ENCODE data around the gene MCMBP. TPM values are rescaled to one million over a fixed set of nuclear protein-coding genes. Genes with fewer than 3 reads are reported as not detected.
A peak's percentile ranks its signal among the peaks of the same experiment; 100 is the strongest.

The MCMBP gene
- polyA plus RNA-seq, 2 of the 4 experiments (the other 2 are of a cell fraction): 57.3 to 113 TPM

DNA sequence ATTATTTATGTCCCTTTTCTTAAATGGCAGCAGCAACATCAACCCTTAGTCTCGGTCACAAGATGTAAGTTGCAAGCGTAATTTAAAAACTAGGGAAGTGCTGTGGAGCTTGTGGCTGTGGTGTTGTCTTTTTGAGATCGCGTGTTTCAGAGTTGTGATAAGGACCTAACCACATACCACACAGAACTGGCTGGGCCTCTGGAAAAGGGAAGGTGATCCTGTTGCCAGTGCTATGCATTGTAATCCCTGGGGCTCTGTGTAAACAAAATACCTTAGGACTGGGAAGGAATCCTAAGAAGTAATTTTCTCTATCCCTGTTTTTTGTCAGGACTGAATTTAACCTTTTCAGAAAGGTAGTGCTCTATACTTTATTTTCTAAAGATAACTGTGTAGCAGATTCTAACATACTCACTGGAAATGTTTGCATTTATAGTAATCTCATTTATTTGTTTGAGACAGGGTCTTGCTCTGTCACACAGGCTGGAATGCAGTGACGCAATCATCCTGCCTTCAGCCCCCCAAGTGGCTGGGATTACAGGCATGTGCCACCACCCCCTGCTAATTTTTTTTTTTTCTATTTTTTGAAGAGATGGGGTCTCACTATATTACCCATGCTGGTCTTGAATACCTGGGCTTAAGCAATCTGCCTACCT is 86.4 kb downstream of the MCMBP start:
- FAIRE-seq (no peak), DNase-seq (ENCODE audit: low read depth in 1 of 2, low spot score in 1 of 2) (no peak), ATAC-seq (peak in 1 of 2 experiments; percentile 59; a peak in 3 of 6 replicates)
- ChIA-PET POLR2A (no interaction called here), CTCF (interaction anchor here (1.2 kb wide), 1 partner anchor 36 kb away, joined by 5 read pairs; no protein-coding TSS in a partner anchor)
- peak overlapping the region; percentile 17; the same call in 2 of the 3 replicates for H3K4me2 ChIP-seq
- no peaks in the 10 kb centered on the region for H3K9me3 ChIP-seq
- TF ChIP-seq CEBPB (IDR thresholded peaks at IDR 0.05) (peak in 1 of 2 experiments; percentile 77; a peak in 2 of 4 replicates), MYC (IDR thresholded peaks at IDR 0.05; ENCODE audit: borderline replicate concordance, low read length) (no peak), CBX2 (IDR thresholded peaks at IDR 0.05; ENCODE audit: borderline replicate concordance, low read depth) (no peak), FOSB (CRISPR knock-in tag; IDR thresholded peaks at IDR 0.05) (no peak)
- H3K4me1 ChIP-seq: peaks cover 25% of the 10 kb centered on the region
- WGBS (ENCODE audit: missing lambda C conversion rate): 81% methylated on average over 5 of the region's 5 CpGs
- H3K4me3 ChIP-seq: no peak overlapping the region
- H3K27ac ChIP-seq: peak overlapping the region in 1 of 2 experiments; percentile 4; a peak in 1 of 6 replicates

DNA sequence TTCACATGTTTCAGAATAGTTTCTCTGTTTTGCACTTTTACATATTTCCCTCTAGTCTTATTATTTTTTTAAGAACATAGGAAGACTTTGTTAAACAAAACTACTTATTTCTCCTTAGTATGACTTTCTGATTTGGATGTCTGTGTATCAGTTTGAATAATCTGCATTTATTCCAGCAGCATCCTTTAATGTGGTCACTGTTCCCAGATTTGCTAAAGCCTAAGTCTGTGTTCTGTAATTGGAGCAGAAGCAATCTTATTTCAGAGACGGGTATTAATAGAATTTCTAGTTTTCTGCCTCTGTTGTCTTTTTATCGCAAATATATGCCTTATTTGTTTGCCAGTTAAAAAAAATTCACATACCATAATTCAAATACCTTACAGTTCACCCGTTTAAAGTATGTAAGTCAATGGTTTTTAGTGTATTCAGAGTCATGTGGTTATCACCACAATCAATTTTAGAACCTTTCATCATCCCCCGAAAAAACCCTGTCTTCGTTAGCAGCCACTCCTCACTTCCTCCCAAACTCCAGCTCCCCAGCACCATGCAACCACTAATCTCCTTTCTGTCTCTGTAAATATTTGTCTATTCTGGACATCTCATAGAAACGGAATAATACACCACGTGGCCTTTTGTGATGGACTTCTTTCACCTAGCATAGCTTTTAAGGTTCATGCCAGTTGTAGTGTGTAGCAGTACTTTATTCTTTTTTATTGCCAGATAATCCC is 88.1 kb downstream of the MCMBP start:
- ATAC-seq (peak; percentile 43 to 78; a peak in 5 of 6 replicates), DNase-seq (ENCODE audit: low read depth in 1 of 2, low spot score in 1 of 2) (peak in 1 of 2 experiments; percentile 27), FAIRE-seq (no peak)
- WGBS (ENCODE audit: missing lambda C conversion rate): 33% methylated on average over 7 of the region's 7 CpGs
- ChIA-PET CTCF (interaction anchor here (0.6 to 1.8 kb wide), 3 partner anchors 34 to 97 kb away, joined by 3 to 5 read pairs (median 4); no protein-coding TSS in a partner anchor), POLR2A (no interaction called here)
- no peak overlapping the region for H3K27ac ChIP-seq
- no peaks in the 10 kb centered on the region for H3K9me3 ChIP-seq
- peaks cover 25% of the 10 kb centered on the region for H3K4me1 ChIP-seq
- no peak overlapping the region for H3K4me3 ChIP-seq
- peak overlapping the region; percentile 52 for H3K4me2 ChIP-seq
- TF ChIP-seq ELK1 (IDR thresholded peaks at IDR 0.05; ENCODE audit: low read depth, low read length) (no peak), USF2 (IDR thresholded peaks at IDR 0.05) (0 out of 2 replicates have a peak, but pooled peaks have one; percentile 27)

DNA sequence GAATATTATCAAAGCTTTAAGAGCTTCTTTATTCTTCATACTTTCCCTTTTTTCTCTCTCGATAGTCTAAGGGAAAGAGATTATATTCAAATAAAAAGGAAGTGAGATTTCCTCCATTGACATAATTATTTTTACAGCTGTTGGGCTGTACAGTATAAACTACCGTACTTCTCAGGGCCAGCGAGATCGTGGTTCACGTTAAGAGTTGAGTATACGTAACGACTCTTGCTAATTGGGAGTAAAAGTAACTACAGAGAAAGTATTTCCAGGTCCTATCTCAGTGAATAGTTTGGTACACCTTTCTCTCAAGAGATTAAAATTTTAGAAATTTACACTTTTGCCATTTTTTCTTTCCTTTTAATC is 89.0 kb downstream of the MCMBP start:
- 95% methylated on average over 7 of the region's 7 CpGs for WGBS (ENCODE audit: missing lambda C conversion rate)
- Histone ChIP-seq H3K27ac (no peak overlapping the region), H3K9me3 (no peaks in the 10 kb centered on the region), H3K4me1 (peaks cover 25% of the 10 kb centered on the region), H3K4me2 (no peak overlapping the region), H3K4me3 (no peak overlapping the region)
- DNase-seq (ENCODE audit: low read depth in 1 of 2, low spot score in 1 of 2) (no peak), FAIRE-seq (no peak), ATAC-seq (no peak)
- TF ChIP-seq FOXS1 (CRISPR knock-in tag; IDR thresholded peaks at IDR 0.05): no peak
- CTCF ChIA-PET: interaction anchor here (1.5 to 1.8 kb wide), 2 partner anchors 33 to 35 kb away, joined by 4 to 5 read pairs; no protein-coding TSS in a partner anchor
- POLR2A ChIA-PET: no interaction called here

GRCh38 chr10:119782981-119783664 is 89.5 kb downstream of the MCMBP start:
- CTCF ChIA-PET: interaction anchor here (1.5 to 2.2 kb wide), 2 partner anchors 32 to 34 kb away, joined by 4 to 5 read pairs (median 5); no protein-coding TSS in a partner anchor
- Histone ChIP-seq H3K4me3 (no peak overlapping the region), H3K4me2 (no peak overlapping the region), H3K9me3 (no peaks in the 10 kb centered on the region), H3K27ac (no peak overlapping the region), H3K4me1 (peaks cover 25% of the 10 kb centered on the region)
- ATAC-seq: no peak
- FAIRE-seq: no peak
- WGBS (ENCODE audit: missing lambda C conversion rate): 84% methylated on average over 4 of the region's 4 CpGs
- TF ChIP-seq USF2 (IDR thresholded peaks at IDR 0.05): no peak
- TF ChIP-seq EP300 (IDR thresholded peaks at IDR 0.05): no peak
- TF ChIP-seq JUN (IDR thresholded peaks at IDR 0.05): no peak
- TF ChIP-seq ZNF302 (CRISPR knock-in tag; IDR thresholded peaks at IDR 0.05): no peak
- TF ChIP-seq, protein P1, sequence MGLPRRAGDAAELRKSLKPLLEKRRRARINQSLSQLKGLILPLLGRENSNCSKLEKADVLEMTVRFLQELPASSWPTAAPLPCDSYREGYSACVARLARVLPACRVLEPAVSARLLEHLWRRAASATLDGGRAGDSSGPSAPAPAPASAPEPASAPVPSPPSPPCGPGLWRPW (IDR thresholded peaks at IDR 0.05): no peak
- TF ChIP-seq MAZ (IDR thresholded peaks at IDR 0.05; ENCODE audit: borderline replicate concordance, low read depth, low read length): no peak
- no peak for TF ChIP-seq JUNB (IDR thresholded peaks at IDR 0.05)
- no peak for TF ChIP-seq PHF8 (IDR thresholded peaks at IDR 0.05; ENCODE audit: borderline replicate concordance, low read depth)
- TF ChIP-seq CBX8 (IDR thresholded peaks at IDR 0.05): no peak
- no peak for TF ChIP-seq REST (IDR thresholded peaks at IDR 0.05)
- TF ChIP-seq MAFK (IDR thresholded peaks at IDR 0.05; ENCODE audit: partially characterized antibody): no peak
- POLR2A ChIA-PET: no interaction called here
- no peak for DNase-seq (ENCODE audit: low read depth in 1 of 2, low spot score in 1 of 2)
